GM10248 (cell line): ENCODE results near the gene NELFB.
A peak's percentile ranks its signal among the peaks of the same experiment; 100 is the strongest.

ENCODE experiments used
- CTCF ChIA-PET: fragments of 300-600 bp; sonication (Branson Sonifier 250); formaldehyde crosslinking; extraction: SDS; loops from one replicate; lab custom pipeline; 2021; ENCODE audit warnings: antibody characterized with exemption; lab: Yijun Ruan, JAX
- POLR2A ChIA-PET: fragments of 350-650 bp; sonication (Branson Sonifier 250); formaldehyde crosslinking; extraction: SDS; loops from one replicate; lab custom pipeline; 2020; ENCODE audit warnings: antibody characterized with exemption; lab: Yijun Ruan, JAX
- DNase-seq: peaks from one replicate; pipeline ENCODE4 v3.0.0; 2012; ENCODE audit errors: extremely low spot score
- CTCF ChIP-seq: IDR thresholded peaks from 2 replicates; pipeline ENCODE4 v1.5.1; 2012; ENCODE audit warnings: mild to moderate bottlenecking, low read depth; ENCODE audit errors: extremely low read depth, missing control alignments, control extremely low read depth

Gene NELFB

DNA sequence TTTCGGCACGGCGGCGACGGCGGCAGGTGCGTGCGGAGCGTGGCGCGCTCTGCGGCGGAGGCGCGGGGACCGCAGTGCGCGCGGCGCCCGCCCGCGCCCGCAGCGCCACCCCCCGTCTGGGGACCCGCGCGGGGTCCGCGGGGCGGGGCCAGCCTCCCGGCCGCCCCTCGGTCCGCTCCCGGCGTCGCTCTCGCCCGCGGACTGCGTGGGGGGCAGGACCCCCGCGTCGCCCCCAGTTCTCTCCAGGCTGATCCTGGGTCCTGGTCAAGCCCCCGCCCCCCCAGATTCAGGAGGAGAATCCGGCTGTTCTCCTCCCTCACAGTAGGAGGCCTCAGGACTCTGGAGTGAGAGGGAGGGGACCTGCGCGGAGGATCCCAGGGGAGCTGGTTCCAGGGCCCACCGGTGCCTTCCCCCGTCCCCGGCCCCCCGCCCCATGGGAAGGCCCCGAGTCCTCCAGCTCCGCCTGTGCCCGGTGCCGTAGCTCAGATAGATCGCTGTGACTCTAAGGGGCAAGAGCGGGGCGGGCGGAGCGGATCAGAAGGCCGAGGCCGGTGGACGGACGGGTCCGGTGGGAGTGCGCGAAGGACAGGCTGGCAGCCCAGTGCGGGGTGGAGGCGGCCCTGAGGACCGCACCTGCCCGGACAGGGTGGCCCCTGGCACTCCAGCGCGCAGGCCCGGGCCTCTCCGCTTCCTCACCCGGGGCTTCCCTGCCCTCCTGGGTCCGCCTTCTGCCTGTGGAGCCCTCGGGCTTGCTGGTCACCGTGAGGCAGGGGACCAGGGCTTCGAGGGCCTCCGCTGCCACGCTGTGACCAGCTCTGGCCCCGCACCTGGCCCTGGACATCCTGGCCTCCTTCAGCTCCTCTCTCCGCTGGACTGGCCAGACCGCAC, 32.7 kb upstream of the NELFB start, which contains the start of gene RNF208:
Gene RNF208, minus strand, starts transcription at position 51 of the 888 bp plus-strand sequence. CDS start 1,028 bp downstream, outside the sequence.
- TF ChIP-seq CTCF = no peak
- DNase-seq = no peak
- CTCF ChIA-PET = interaction anchor here (0.9 to 6.9 kb wide), 8 partner anchors 12 to 156 kb away, joined by 3 to 92 read pairs (median 6); partner anchors contain the start of genes ANAPC2, MAN1B1, SSNA1 and TUBB4B
- POLR2A ChIA-PET = interaction anchor here (0.6 to 2.8 kb wide), 5 partner anchors 14 to 22 kb away, joined by 3 to 24 read pairs (median 4); partner anchors contain the start of genes TPRN and TUBB4B

DNA sequence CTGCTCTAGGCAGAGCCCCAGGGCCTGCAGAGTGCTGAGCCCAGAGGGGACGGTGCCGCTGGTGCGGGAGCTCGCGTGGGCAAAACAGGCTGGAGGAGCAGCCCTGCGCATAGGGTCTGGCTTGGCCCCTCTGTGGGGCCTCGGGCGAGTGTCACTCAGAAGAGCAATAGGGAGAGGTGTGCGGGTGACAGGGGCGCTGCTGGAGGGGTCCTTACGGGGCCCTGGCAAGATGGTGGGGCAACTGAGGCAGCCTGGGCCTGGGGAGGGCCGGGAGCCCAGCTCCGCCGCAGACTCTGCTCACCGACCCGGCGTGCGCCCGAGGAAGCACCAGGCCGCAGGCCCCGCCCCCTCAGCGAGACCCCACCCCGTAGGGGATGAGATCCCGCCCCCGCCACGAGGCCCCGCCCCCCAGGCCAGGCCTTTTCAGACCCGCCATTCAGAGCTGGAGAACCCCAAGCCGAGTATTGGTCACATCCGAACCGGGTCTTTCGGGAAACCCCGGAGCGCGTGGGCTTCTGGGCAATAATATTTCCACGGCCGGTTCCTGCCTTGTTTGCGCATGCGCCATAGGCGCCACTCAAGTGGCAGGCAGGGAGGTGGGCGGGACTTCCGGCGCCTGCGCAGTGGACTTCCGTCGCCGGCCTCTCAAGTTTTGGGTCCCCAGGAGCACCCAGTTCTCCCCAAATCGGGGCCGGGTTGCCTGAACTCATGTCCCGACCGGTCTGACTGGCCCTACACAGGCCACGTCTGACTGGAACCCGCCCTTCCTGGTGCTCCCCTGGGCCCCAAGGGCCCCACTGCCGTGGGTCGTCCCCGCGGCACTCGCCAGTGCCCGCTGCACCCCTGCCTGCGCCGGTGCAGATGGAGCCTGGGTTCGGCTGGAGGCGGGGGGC, 31.8 kb upstream of the NELFB start:
- ChIA-PET POLR2A (interaction anchor here (0.6 to 2.8 kb wide), 8 partner anchors 13 to 73 kb away, joined by 3 to 24 read pairs (median 4); partner anchors contain the start of genes ANAPC2, SSNA1, TPRN and TUBB4B), CTCF (interaction anchor here (0.9 to 6.9 kb wide), 11 partner anchors 13 to 177 kb away, joined by 3 to 92 read pairs (median 6); partner anchors contain the start of genes ANAPC2, MAN1B1, NPDC1 and SSNA1)
- peak; percentile 98 for DNase-seq
- no peak for TF ChIP-seq CTCF

- ChIA-PET CTCF (interaction anchor here (0.8 to 6.9 kb wide), 6 partner anchors 12 to 179 kb away, joined by 3 to 92 read pairs (median 5); partner anchors contain the start of genes ANAPC2, NDOR1, NPDC1 and SSNA1), POLR2A (interaction anchor here (0.6 to 2.8 kb wide), 2 partner anchors 16 to 277 kb away, joined by 6 to 24 read pairs; partner anchors contain the start of gene TUBB4B)
- DNase-seq = no peak
- TF ChIP-seq CTCF = no peak
Measured at GRCh38 chr9:137224830-137225694, 30.1 kb upstream of the NELFB start, which contains the start of gene CYSRT1. Gene CYSRT1 (plus strand): TSS chr9:137225174. CDS start chr9:137225622, 448 bp downstream.

DNA sequence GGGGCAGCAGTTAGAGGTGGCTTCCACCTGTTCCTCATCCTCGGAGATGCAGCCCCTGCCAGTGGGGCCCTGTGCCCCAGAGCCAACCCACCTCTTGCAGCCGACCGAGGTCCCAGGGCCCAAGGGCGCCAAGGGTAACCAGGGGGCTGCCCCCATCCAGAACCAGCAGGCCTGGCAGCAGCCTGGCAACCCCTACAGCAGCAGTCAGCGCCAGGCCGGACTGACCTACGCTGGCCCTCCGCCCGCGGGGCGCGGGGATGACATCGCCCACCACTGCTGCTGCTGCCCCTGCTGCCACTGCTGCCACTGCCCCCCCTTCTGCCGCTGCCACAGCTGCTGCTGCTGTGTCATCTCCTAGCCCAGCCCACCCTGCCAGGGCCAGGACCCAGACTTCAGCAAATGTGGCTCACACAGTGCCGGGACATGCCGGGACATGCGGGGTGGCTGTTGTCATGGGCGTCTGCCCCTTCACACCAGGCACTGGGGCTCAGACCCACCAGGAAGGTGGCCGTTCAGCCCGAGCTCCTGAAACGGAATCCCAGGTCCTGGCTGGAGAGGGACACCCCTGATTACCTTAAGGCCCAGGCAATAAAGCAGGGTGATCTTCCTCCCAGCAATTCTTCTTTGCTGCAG, 29.3 kb upstream of the NELFB start:
- no peak for TF ChIP-seq CTCF
- ChIA-PET POLR2A (no interaction called here), CTCF (interaction anchor here (0.8 to 6.9 kb wide), 15 partner anchors 7 to 179 kb away, joined by 3 to 92 read pairs (median 5); partner anchors contain the start of genes ANAPC2, NDOR1, NPDC1 and SSNA1)
- DNase-seq = no peak
